Islet of Langerhans (tissue), 1 donor: ENCODE data around the gene DDC.
"Not testable (repeated sequence)": the region's sequence is repeated elsewhere in the genome, so short reads cannot be mapped to it uniquely, and the experiment has no call there.

Experiments
- FAIRE-seq: peaks from one replicate; lab custom pipeline; 2011; peaks lifted over from hg19 to GRCh38; lab: Jason Lieb, UNC

DDC gene

DNA sequence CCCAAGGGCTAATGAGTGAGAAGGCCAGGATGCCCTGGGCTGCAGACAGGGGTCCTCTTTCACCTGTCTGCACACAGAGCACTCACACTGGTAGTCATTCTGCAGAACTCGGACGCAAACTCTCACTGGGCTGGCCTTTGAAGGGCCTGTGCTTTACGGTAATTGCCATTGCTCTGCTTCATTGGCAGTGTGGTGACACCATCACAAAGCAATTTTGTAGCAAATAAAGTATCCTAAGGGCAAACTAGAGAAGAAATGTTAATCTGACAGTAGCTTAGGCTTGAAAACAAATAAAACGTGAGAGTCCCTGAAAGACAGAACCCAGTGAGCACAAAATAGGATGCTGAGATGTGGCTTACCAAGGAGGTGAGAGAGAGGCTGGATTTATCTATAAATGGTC lies 84.4 kb downstream of the DDC start:
- FAIRE-seq = no peak

DNA sequence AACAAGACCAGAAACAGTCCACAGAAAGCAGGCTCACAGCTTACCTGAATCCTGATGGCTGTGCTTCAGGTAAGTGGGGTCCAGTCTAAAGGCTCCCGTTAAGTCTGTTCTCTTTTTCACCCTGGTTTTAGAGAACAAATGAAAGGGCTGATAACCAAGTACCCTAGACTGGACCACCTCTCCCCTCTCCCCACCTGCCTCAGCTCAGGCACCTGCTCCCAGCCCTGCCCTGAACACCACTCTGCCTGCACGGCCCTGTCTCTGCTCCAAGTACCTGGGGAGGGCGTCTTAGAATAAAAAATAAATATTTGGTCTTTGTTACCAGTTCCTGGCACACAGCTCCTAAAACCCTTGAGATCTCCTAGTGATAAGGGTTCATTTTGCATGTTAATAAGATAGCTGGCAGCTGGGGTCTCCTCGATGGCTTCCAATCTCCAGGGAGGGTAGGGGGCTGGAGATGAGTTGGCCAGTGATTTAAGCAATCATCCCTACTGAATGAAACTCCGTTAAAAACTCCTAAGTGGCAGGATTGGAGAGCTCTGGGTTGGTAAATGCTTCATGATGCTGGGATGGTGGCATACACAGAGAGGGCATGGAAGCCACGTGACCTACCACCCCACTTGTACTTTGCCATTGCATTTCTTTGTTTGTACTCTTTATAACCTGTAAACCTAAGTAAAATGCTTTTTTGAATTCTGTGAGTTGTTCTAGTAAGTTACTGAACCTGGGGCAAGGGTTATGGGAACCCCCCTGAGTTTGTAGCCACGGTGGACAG lies 85.3 kb downstream of the DDC start:
- FAIRE-seq = no peak

DNA sequence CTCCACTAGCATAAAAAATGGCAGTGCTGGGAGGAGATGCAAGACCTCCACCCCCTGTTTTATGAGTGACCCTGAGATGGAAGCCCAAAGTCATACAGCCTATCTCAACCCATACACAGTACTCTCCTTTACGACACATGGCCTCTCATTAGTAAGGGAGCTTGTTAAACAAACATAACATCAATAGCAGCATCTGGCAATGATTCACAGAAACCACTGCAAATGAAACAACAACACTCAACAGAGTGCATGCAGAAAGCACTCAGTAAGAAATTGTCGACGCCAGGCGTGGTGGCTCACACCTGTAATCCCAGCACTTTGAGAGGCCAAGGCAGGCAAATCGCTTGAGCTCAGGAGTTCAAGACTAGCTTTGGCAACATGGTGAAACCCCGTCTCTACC lies 87.6 kb downstream of the DDC start:
- no peak for FAIRE-seq

DNA sequence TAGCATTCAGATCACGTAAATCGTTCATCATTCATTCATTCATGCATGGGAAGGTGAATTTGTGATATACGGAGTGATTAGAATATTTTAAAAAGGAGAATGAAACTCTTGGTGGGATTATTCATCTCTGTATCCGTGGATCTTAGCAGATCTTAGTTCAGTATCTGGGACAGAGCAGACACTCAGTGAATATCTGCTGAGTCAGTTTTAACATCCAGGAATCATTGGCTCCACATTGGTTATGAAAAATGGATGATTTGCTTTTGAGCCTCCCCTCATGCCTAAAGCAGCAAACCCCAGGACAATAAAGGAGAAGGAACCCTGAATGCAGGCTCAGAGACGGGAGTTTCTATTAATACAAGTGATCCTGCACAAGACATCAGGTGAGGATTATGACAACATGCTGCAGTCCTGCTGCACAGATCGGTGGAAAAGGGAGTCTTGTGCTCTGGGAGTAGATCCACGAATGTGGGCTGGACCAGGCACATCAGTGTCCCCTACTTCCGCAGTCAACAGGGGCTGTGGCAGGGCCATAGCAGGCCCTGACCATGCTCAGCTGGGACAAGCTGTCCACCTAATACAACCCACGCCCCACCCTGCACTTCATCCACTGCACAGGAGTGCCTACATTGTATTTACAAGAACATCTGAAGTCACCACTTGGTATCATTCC lies 88.1 kb downstream of the DDC start:
- FAIRE-seq = no peak

DNA sequence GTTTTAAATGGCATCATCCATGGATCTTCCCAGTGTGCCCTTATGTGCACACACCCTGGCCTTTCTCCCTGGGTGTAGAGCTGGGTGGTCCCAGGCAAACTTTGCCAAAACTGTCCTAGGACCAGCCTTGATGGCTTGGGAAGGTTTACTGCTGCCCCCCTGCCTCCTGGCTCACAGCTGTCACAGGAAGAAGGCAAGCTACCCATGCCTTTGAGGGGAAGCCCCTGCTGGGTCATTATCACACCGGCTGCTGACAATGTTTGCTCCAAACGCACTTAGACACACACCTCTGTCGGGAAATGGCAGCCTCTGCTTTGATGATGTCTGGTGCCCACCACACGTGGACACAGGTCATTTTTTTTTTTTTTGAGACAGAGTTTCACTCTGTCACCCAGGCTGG lies 89.9 kb downstream of the DDC start:
- FAIRE-seq = no peak

DNA sequence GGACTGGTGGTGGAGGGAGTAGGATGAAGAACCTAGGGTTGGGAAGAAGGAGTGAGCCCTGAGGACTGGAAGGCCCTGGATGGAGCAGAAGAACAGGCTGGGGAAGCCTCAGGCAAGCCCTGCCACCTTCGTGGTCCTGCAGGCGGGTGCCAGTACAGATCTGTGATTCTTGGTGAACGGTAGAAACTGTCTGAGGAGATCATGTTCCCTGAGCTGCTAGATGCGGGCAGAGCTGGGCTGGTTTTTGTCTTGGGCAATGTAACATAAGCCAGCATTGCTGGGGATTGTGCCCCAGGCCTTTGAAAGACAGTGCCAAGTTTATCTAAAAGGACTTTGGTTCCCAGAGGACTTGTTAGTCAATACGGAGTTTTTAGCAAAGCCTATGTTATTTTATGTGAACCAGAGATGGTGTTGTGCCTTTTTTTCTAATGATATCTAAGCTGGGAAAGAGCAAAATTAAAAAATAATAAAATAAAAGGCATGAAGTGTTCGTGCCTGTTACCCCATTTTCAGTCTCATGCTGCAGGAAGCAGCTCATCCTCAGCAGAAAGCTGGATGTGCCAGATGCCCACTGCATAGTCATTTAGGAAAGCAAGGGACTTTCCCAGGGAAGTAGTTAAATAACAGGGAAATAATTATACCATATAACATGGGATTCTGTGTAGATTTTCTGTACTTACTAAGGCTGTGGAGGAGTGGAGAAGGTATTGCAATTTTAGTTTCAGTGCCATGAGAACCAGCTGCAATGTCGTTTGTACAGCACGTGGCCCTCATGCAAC lies 90.6 kb downstream of the DDC start:
- no peak for FAIRE-seq

DNA sequence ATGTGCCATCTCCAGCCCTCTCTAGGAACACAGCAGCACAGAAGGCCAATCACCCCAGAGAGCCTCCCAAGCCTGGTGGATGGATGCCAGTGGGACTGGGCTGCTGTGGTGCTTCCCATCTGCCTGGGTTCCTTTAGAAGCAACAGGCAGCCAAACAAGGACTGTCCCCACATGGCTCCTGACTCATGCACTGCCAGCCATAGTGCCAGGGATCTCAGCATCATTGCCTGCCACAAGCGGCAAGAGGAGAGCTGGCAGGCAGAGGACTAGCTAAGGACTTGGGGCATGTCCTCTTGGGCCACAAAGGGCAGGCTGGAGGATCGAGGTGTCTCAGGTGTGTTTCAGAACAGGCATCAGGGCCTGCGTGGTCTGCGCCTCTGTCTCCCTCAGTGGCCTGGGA lies 91.7 kb downstream of the DDC start:
- no peak for FAIRE-seq

DNA sequence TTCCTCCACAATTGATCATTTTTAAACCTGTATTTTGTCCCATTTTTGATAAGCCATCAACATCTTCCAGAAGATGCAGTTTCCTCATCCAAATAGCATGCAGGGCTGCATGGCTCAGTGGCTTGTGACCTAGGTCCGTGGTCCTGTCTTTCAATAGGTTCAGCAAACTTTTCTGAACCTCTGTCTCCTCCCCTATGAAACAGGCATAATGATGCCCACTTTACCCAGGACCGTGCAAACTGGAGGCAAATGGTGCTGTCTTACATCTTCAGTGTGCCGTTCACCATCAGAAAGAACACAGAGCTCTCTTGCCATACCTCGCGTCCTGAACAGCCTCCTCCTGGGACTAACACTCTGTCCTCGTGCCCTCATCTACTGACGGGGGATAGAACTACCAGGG lies 92.8 kb downstream of the DDC start:
- no peak for FAIRE-seq

DNA sequence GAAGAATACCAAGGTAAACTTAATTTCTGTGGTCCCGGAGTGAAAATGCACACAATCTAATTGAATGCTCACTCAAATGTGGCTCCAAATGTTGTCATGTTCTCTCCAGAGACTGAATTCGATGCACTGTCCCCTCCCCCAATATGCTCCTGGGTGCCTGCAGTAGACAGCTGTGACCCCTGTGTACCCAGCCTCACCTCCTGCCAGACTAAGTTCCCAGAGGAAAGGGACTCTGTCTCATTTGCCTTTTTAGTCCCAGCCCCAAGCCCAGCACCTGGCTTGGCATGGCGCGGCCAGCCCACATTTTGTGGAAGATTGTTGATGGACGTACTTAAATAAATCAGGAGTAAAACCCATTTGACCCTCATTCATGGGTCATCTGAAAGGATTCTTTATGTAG lies 93.2 kb downstream of the DDC start:
- FAIRE-seq = no peak

DNA sequence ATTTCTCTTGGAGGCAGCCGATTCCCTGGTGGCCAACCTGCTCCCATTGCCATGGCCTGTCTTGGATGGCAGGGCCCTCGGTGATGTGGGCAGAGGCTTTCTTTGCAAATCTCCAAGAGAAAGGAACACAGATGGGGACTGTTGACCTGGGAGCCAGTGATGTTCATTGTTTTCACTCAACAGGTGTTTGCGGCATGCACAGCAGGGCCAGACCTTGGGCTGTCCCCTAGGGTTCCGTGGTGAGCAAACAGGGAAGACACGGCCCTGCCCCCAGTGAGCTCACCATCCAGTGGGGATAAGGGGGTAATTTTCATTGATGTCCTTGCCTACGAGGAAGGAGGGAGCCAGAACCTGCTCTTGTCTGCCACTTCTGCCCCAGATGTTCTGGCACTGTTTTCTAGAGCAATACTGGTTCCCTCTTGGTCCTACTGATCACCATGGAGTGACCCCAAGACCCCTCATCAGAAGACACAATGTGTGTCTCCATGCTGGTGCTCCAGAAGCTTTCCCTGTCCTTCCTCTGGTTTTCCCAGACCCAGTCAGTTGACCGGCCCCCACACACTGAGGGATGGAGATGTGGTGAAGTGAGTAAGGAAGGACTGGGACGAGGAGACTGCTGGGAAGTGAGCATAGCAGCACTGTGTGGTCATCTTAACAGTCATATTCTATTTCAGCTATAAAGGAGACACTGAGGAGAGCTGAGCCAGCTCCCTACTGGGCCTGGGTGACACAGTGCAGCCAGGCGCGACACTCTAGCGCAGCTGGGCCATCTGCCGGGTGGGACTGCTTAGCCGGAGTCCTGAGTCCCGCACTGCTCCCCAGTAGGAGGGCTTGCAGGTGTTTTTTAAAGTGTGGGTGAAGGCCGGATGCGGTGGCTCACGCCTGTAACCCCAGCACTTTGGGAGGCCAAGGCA lies 94.7 kb downstream of the DDC start:
- no peak for FAIRE-seq

DNA sequence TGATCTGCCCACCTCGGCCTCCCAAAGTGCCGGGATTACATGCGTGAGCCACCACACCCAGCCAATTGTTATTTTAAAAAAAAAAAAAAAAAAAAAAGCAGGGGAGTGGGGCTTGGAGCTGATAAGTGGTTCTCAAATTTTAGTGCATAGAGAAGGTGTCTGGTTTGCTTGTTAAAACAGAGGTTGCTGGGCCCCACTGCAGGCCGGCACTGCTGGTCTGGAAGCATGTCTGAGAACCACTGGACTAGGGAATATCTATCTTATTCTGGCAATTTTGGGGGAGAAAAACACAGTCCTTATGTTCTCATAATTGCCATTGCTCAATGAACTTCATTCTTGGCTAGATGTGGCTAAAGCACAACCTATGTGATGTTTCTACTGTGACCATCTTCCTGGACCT lies 96.0 kb downstream of the DDC start:
- no peak for FAIRE-seq

DNA sequence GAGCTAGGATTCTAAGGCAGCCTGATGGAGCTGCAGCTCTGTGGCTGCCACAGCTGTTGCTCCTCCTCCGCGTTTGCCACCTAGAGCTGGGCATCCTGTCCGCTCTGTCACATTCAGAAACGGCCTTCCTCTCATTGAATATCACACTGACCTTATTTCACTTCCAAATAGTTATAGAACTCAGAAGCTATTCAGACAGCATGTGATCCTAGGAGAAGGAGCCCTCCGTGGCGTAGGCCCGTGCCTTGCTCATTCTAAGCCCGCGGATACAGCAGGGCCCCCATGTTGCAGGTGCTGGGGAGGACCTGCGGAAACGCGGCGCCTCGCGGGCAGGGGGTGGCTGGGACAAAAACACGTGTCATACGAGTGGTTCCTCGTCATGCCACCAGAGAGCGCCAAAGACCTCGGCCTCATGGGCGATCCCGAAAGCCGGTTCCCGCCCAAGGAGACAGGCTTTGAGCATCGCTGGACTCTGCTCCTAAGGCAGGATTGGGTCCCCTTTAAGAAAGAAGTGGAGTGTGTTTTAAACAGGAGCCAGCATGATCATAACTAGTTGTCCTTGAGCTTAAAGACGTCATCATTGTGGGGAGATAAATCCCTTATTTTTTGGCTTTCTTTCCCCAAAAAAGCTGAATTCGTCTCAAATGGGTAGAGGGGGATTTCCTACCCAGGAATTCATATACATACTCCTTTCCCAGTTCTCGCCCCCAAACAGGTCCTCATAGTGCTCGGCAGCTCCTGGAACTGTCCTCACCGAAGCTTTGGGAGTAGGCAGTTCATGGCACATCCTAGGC lies 97.2 kb downstream of the DDC start:
- no peak for FAIRE-seq

DNA sequence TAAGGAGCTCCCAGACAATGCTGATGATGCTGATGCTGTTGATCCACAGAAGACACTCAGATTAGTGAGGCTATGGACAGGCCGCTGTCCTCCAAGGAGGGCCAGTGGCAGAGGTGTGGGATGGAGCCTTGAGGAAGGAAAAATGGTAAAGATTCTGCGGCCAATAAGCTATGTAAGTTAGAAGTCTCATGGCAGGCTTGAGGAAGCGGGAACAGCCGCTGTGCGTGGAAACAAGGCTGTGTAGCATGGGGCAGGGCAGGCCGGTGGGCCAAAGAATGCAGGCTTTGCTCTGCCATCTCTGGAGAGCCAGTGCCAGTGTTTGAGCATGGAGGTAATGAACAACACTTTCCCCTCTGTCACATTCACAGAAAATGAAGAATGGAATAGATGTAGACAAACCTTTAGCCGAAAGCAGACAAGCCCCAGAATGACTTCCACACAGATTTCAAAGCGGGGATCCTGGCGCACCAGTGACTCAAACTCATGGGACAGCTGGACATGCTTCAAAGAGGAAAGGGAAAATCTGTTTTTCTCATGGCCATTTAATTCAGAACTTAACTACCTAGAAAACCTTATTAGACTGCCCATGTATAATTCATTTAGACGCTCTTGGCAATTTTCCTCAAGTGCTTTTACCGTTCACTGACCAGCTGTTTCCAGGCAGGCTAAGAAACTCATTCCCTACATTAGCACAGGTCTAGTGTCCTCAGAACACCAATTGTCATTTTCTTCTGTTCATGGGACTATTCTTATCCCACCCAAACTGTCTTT lies 98.2 kb downstream of the DDC start:
- FAIRE-seq = peak; percentile 74

DNA sequence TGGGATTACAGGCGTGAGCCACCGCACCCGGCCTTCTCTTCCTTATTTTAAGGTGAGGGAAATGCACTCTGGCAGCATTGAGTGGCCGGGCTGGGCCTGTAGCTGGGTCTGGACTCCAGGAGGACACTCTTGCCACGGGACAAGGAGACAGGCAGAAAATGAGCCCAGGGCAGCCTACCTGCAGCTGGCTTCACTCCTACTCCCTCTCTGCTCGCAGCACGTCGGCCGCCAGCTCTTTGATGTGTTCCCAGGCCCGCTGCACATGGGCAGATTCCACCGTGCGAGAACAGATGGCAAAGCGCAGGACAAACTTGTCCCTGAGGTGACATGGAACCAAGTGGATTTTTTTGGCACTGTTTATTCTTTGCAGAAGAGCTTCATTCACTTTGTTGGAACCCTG lies 102.2 kb downstream of the DDC start:
- no peak for FAIRE-seq

DNA sequence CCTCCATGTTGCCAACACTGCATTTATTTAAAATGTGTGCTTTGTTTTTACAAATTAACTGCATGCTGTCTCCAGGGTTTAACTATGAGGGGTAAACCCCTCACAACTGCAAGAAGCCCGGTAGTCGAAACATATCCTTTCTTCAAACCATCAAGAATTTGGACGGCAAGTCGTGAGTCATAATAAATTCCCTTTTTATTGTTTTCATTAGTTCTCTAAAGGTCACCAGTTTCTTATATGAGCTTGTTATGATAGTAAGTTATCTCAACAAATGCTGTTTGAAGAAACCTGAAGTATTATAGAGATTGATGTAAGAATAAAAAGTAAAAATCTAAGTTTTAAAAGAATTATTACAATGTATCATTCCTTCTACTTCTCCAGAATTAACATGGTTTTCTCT lies 102.8 kb downstream of the DDC start:
- FAIRE-seq = no peak

DNA sequence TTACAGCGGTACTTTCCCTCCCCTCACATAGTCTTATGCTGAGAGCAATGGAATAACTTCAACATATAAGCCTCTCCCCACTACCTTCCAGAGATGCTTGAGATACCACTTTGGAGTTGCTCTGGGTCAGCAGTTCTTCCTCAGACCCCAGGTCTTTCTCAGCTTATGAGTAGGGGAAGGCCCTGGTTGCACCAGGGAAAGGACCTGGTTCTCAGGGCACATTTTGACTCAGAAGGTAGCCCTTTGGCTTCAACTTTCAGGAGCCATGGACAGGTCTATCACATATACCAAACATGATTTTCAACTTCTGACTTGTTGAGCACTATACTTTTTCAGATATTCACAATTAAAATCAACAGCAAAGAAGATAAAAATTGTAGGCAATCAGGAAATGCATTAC lies 103.5 kb downstream of the DDC start:
- FAIRE-seq = no peak

DNA sequence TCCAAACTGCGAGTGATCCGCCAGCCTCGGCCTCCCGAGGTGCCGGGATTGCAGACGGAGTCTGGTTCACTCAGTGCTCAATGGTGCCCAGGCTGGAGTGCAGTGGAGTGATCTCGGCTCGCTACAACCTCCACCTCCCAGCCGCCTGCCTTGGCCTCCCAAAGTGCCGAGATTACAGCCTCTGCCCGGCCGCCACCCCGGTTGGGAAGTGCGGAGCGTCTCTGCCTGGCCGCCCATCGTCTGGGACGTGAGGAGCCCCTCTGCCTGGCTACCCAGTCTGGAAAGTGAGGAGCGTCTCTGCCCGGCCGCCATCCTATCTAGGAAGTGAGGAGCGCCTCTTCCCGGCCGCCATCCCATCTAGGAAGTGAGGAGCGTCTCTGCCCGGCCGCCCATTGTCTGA lies 106.0 kb downstream of the DDC start:
- FAIRE-seq = not testable (repeated sequence)

DNA sequence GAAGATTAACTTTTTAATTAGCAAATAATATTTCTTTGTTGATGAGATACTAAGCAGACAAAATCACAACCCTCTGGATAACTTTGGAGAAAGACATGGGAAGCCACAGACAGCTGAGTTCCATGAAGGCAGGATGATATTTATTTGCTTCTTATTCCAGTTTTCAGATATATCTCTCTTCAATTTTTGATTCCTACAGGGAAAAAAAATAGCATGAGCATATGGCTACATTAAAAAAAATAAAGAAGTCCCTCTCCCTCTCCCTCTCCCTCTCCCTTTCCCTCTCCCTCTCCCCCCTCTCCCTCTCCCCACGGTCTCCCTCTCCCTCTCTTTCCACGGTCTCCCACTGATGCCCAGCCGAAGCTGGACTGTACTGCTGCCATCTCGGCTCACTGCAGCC lies 106.6 kb downstream of the DDC start:
- not testable (repeated sequence) for FAIRE-seq

DNA sequence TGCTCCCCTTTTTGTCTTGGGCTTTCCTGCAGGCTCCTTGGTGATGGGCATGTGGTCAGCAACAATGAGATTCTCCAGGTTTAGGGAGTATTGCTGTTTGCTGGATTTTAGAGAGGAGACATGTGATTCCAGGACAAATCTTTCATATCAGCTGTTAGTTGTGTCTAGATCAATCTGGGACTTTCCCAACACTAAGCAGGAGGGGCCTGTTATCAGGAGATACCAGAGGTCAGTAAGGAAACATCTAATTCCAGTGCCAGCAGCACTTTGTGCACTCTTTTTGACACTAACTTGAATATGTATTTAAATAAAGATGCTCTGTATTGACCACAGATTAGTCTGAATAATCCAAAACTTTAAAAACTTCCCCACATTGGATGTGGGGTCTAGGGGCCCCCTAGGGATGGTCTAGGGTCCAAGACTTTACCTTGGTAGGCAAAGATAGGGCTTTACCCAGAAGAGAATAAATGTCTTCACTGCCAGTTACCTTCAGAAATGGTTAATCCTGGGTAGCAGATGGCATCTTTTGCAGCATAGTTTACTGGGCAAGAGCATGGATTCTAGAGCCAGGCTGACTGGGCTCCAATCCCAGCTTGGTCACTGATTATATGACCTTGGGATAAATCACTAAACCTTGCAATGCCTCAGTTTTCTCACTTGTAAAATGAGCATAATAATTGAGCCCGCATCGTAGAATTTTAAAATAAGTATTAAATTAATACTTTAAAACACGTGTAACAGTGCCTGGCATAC lies 108.7 kb downstream of the DDC start:
- no peak for FAIRE-seq

DNA sequence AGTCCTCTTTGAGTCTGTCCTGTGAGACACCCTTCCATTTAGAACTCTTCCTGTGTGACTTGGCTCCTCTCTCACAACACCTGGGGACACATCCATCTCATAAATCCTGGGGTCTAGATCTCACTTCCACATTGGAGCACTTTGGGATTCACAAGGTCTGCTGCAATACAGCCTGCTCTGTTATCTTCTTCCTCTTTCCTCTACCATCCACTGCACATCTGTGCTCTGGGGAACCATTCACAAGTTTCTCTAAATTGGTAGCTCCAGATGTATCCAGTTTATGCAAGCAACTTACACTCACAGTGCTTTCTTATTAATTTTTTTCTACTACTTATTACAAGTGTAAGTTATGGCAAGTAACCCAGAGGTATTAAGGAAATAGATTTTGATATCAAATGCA lies 109.5 kb downstream of the DDC start:
- no peak for FAIRE-seq
